PC-3 (cell line): ENCODE data around the gene CBARP. TPM values are rescaled to one million over a fixed set of nuclear protein-coding genes. Genes with fewer than 3 reads are reported as not detected.

ENCODE experiments used
- ATAC-seq: fragments of 200-7000 bp; cut with Tn5 transposase; 2 replicates; pipeline ENCODE4 v1.9.1; 2020; ENCODE audit warnings: mild to moderate bottlenecking, moderate library complexity
- Bru-seq: library from RNA; stranded (reverse); fragments of 400-500 nt; gene quantifications from one replicate; lab custom pipeline; 2021; lab: Mats Ljungman, UMichigan
- BruChase-seq, 2 experiments: library from RNA; stranded (reverse); fragments of 400-500 nt; gene quantifications; one replicate each; lab custom pipeline; 2021; lab: Mats Ljungman, UMichigan
- BruUV-seq: library from RNA; stranded (reverse); fragments of 400-500 nt; replicated peaks from 2 replicates; lab custom pipeline; 2021; lab: Mats Ljungman, UMichigan
- CTCF ChIA-PET: fragments of 300-600 bp; sonication (Branson Sonifier 250); formaldehyde crosslinking; loops from one replicate; lab custom pipeline; 2022; ENCODE audit warnings: antibody characterized with exemption; lab: Charles Lee
- POLR2A ChIA-PET: fragments of 300-600 bp; sonication (Branson Sonifier 250); formaldehyde crosslinking; loops from one replicate; lab custom pipeline; 2022; ENCODE audit warnings: antibody characterized with exemption; ENCODE audit not compliant: unreplicated experiment; lab: Charles Lee
- DNase-seq: peaks from one replicate; pipeline ENCODE4 v3.0.0-alpha.2; 2015
- H2AFZ ChIP-seq: fragments of 300-600 bp; sonication (generic); 2 replicates; pipeline ENCODE4 v1.6.0; 2016; ENCODE audit warnings: antibody characterized with exemption, low read length
- H3F3A ChIP-seq: fragments of 300-600 bp; sonication (generic); one replicate; pipeline ENCODE4 v1.6.0; 2017; ENCODE audit warnings: antibody characterized with exemption, low read length, control low read depth, mild to moderate bottlenecking; ENCODE audit not compliant: unreplicated experiment
- H3K27ac ChIP-seq: fragments of 300-600 bp; sonication (generic); 2 replicates; pipeline ENCODE4 v1.5.1; 2016; ENCODE audit warnings: mild to moderate bottlenecking, low read length
- H3K27me3 ChIP-seq: fragments of 300-600 bp; sonication (generic); 2 replicates; pipeline ENCODE4 v1.6.1; 2016; ENCODE audit warnings: low read length, mixed read lengths
- H3K36me3 ChIP-seq: fragments of 300-600 bp; sonication (generic); 2 replicates; pipeline ENCODE4 v1.6.1; 2016; ENCODE audit warnings: low read depth, mixed run types, low read length, mixed read lengths
- H3K4me1 ChIP-seq: fragments of 300-600 bp; sonication (generic); 2 replicates; pipeline ENCODE4 v1.5.1; 2016; ENCODE audit warnings: low read length; ENCODE audit not compliant: insufficient read depth
- H3K4me2 ChIP-seq: fragments of 300-600 bp; sonication (generic); 2 replicates; pipeline ENCODE4 v1.6.0; 2016; ENCODE audit warnings: low read length
- H3K4me3 ChIP-seq: fragments of 300-600 bp; sonication (generic); 2 replicates; pipeline ENCODE4 v1.5.1; 2016; ENCODE audit warnings: mild to moderate bottlenecking, low read length, mixed read lengths
- H3K79me2 ChIP-seq: fragments of 300-600 bp; sonication (generic); 2 replicates; pipeline ENCODE4 v1.6.1; 2017; ENCODE audit warnings: low read length, mixed read lengths
- H3K9ac ChIP-seq: fragments of 300-600 bp; sonication (generic); 2 replicates; pipeline ENCODE4 v1.6.0; 2016; ENCODE audit warnings: mild to moderate bottlenecking, low read length
- H3K9me2 ChIP-seq: fragments of 300-600 bp; sonication (generic); replicated peaks from 2 replicates; pipeline ENCODE4 v1.6.1; 2016; ENCODE audit warnings: mixed run types, low read length, mixed read lengths
- H3K9me3 ChIP-seq: fragments of 300-600 bp; sonication (generic); 2 replicates; pipeline ENCODE4 v1.6.1; 2016; ENCODE audit warnings: low read length, mixed read lengths
- H4K20me1 ChIP-seq: fragments of 300-600 bp; sonication (generic); 2 replicates; pipeline ENCODE4 v1.6.1; 2016; ENCODE audit warnings: low read length, mixed read lengths
- CTCF ChIP-seq: fragments of 300-600 bp; sonication (generic); conservative IDR thresholded peaks from 2 replicates; pipeline ENCODE4 v1.5.1; 2017; ENCODE audit warnings: antibody characterized with exemption, low read depth, mild to moderate bottlenecking, low read length
- EZH2 ChIP-seq: fragments of 300-600 bp; sonication (generic); IDR thresholded peaks from one replicate; pipeline ENCODE4 v1.6.1; 2017; ENCODE audit warnings: antibody characterized with exemption, mild to moderate bottlenecking, low read length; ENCODE audit not compliant: unreplicated experiment
- EZH2phosphoT487 ChIP-seq: fragments of 300-600 bp; sonication (generic); IDR thresholded peaks from 2 replicates; pipeline ENCODE4 v1.6.1; 2018; ENCODE audit warnings: mild to moderate bottlenecking, antibody characterized with exemption, low read length, borderline replicate concordance
- intact Hi-C: fragments of 100-400 bp; cut with micrococcal nuclease; formaldehyde crosslinking; loops from 2 replicates; pipeline ENCODE4 v1.9.0; 2023
- long read RNA-seq: library from polyadenylated mRNA; unstranded; transcript quantifications from one replicate; pipeline ENCODE4 v2.0.0, GENCODE V29; 2021; ENCODE audit not compliant: unreplicated experiment
- total RNA-seq: library from RNA; depleted of rRNA; stranded (reverse); fragments of >200 nt; gene quantifications from 2 replicates; pipeline ENCODE4 v1.2.3, GENCODE V29; 2014; rRNA removed

Gene CBARP, protein sequence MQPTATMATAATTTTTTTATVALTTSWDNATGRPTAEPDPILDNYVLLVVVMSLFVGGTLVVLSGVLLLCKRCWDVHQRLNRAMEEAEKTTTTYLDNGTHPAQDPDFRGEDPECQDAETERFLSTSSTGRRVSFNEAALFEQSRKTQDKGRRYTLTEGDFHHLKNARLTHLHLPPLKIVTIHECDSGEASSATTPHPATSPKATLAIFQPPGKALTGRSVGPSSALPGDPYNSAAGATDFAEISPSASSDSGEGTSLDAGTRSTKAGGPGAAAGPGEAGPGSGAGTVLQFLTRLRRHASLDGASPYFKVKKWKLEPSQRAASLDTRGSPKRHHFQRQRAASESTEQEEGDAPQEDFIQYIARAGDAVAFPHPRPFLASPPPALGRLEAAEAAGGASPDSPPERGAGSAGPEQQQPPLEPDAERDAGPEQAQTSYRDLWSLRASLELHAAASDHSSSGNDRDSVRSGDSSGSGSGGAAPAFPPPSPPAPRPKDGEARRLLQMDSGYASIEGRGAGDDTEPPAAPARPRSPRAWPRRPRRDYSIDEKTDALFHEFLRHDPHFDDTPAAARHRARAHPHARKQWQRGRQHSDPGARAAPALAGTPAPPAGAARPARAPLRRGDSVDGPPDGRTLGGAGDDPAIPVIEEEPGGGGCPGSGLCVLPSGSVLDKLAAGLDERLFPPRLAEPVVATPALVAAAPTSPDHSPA
- total RNA-seq = 3.3 and 6.3 TPM in 2 replicates
- Bru-seq, nascent RNA = percentile 25 among the genes with signal in this experiment
- percentile 39 among the genes with signal in this experiment for BruChase-seq, experiment 1, labeled RNA remaining after a 6-hour chase
- BruChase-seq, experiment 2, labeled RNA remaining after a 2-hour chase = percentile 30 among the genes with signal in this experiment
- long read RNA-seq, partial matches to known transcripts = 5 of 23 reads
- long read RNA-seq, other reads (novel, unspliced or antisense) = 18 of 23 reads

- peak within 1 kb of the TSS; percentile 71; the same call in 1 of the 2 replicates for H2AFZ ChIP-seq
- H4K20me1 ChIP-seq = no peaks in the 10 kb centered on the region
- peak within 1 kb of the TSS; percentile 93 for H3K4me2 ChIP-seq
- H3K79me2 ChIP-seq = peaks cover 20% of the 10 kb centered on the region
- H3K4me3 ChIP-seq = peak within 1 kb of the TSS; percentile 81
- TF ChIP-seq CTCF = no peak
- no peak for TF ChIP-seq EZH2phosphoT487
- TF ChIP-seq EZH2 = no peak
- no peak within 1 kb of the TSS for H3K27ac ChIP-seq
- ATAC-seq (no peak), DNase-seq (peak; percentile 35)
- H3F3A ChIP-seq = no peaks in the 10 kb centered on the region
- no peak within 1 kb of the TSS for H3K9ac ChIP-seq
- no peaks in the 10 kb centered on the region for H3K27me3 ChIP-seq
- no peaks in the 10 kb centered on the region for H3K36me3 ChIP-seq
- intact Hi-C loops = no loop called here
- ChIA-PET CTCF (no interaction called here), POLR2A (no interaction called here)
- peaks cover 6% of the 10 kb centered on the region; the same call in 1 of the 2 replicates for H3K4me1 ChIP-seq
- no peaks in the 10 kb centered on the region for H3K9me3 ChIP-seq
- BruUV-seq = no TSS peak
- no peaks in the 10 kb centered on the region for H3K9me2 ChIP-seq
Observed at GRCh38 chr19:1237754-1238368, at the start of gene CBARP. Gene CBARP, minus strand, starts transcription at chr19:1238005. Its CDS starts 1,905 bp downstream, at chr19:1236100.

GRCh38 chr19:1286487-1287353 is 48.9 kb upstream of the CBARP start:
- intact Hi-C loops = no loop called here
- no peaks in the 10 kb centered on the region for H4K20me1 ChIP-seq
- no peaks in the 10 kb centered on the region for H3K4me1 ChIP-seq
- H3K9ac ChIP-seq = no peak overlapping the region
- no peaks in the 10 kb centered on the region for H3K9me3 ChIP-seq
- ChIA-PET POLR2A (no interaction called here), CTCF (no interaction called here)
- no peak overlapping the region for H2AFZ ChIP-seq
- H3K27ac ChIP-seq = no peak overlapping the region
- H3K79me2 ChIP-seq = no peaks in the 10 kb centered on the region
- TF ChIP-seq CTCF = no peak
- peak; percentile 11 for TF ChIP-seq EZH2
- H3K4me2 ChIP-seq = no peak overlapping the region
- H3K27me3 ChIP-seq = peaks cover 45% of the 10 kb centered on the region
- no peak overlapping the region for H3K4me3 ChIP-seq
- no peaks in the 10 kb centered on the region for H3F3A ChIP-seq
- no peaks in the 10 kb centered on the region for H3K36me3 ChIP-seq
- ATAC-seq = no peak
- no peak for DNase-seq
- no peaks in the 10 kb centered on the region for H3K9me2 ChIP-seq
- no TSS peak for BruUV-seq
